Transverse colon (tissue), 4 donors: ENCODE results near the gene RRBP1. TPM values are rescaled to one million over a fixed set of nuclear protein-coding genes. Genes with fewer than 3 reads are reported as not detected.
A peak's percentile ranks its signal among the peaks of the same experiment; 100 is the strongest.

Source experiments
- DNase-seq: peaks from one replicate; pipeline ENCODE4 v3.0.0-alpha.2; 2019
- H3K27ac ChIP-seq, 4 donors: fragments of 200-600 bp; sonication (generic); 2 replicates each; pipeline ENCODE4 v1.5.1; 2016 to 2018; ENCODE audit warnings: inconsistent platforms in 4 of 4
- H3K27me3 ChIP-seq: fragments of 200-600 bp; sonication (generic); 2 replicates; pipeline ENCODE4 v1.5.1; 2017; ENCODE audit warnings: inconsistent platforms
- H3K36me3 ChIP-seq, 4 donors: fragments of 200-600 bp; sonication (generic); 2 replicates each; pipeline ENCODE4 v1.5.1; 2017 to 2019; ENCODE audit warnings: inconsistent platforms in 4 of 4
- H3K4me1 ChIP-seq, 4 donors: fragments of 200-600 bp; sonication (generic); 2 replicates each; pipeline ENCODE4 v1.5.1; 2017 to 2020; ENCODE audit warnings: inconsistent platforms in 4 of 4
- H3K4me3 ChIP-seq, 4 donors: fragments of 200-600 bp; sonication (generic); 1 replicate in 1 of 4; 2 replicates in 3 of 4; pipeline versions ENCODE4 v1.5.1 to v1.6.1; 2017 to 2019; ENCODE audit warnings: inconsistent platforms in 4 of 4
- H3K9me3 ChIP-seq, 2 donors: fragments of 200-600 bp; sonication (generic); 2 replicates each; pipeline ENCODE4 v1.5.1; 2017 to 2019; ENCODE audit warnings: inconsistent platforms in 2 of 2
- EP300 ChIP-seq: sonication (generic); formaldehyde crosslinking; IDR thresholded peaks from one replicate; pipeline ENCODE4 v1.6.1; 2017; ENCODE audit warnings: antibody characterized with exemption, low read depth
- POLR2A ChIP-seq: fragments of 450-650 bp; IDR thresholded peaks from one replicate; pipeline ENCODE4 v1.6.1; 2016; ENCODE audit warnings: antibody characterized with exemption, mild to moderate bottlenecking, moderate library complexity
- POLR2AphosphoS5 ChIP-seq, 3 donors: sonication (generic); formaldehyde crosslinking; IDR thresholded peaks; one replicate each; pipeline ENCODE4 v1.6.1; 2016; ENCODE audit warnings: antibody characterized with exemption in 3 of 3
- WGBS, 2 donors: methylation state at CpG; one replicate each; pipeline ENCODE4 v1.1.5; 2018; ENCODE audit warnings: low coverage in 1 of 2; 5-methylcytosine and 5-hydroxymethylcytosine counted together
- in situ Hi-C, 4 donors: fragments of 200-750 bp; cut with MboI; loops; one replicate each; pipeline versions ENCODE4 v1.15.0 to v1.15.1; 2017; ENCODE audit warnings: low sequenced_read_pairs in 3 of 4, low pct_ligation_motif_present in 1 of 4, low pct_unique_long_range_greater_than_20kb in 1 of 4
- intact Hi-C: fragments of 100-400 bp; cut with DNase I; formaldehyde crosslinking; loops from one replicate; pipeline ENCODE4 v1.15.1; 2023; ENCODE audit warnings: low total_unique reads
- total RNA-seq, 4 donors: library from RNA; depleted of rRNA; stranded (reverse); fragments of >200 nt; gene quantifications; one replicate each; pipeline ENCODE4 v1.1.0, GENCODE V29; 2016
- TF ChIP-seq, protein P1 (sequence below), 5 experiments: fragments of 200-600 bp in 3 of 5; fragments of 450-650 bp in 2 of 5; sonication (generic) in 3 of 5; IDR thresholded peaks; 1 replicate in 2 of 5; 2 replicates in 3 of 5; pipeline ENCODE4 v1.5.1; 2016 to 2017; ENCODE audit warnings: antibody characterized with exemption in 5 of 5, inconsistent platforms in 3 of 5, mild to moderate bottlenecking in 2 of 5, moderate library complexity in 1 of 5

RRBP1 gene
- total RNA-seq, 4 donors from 2014 or later: 219 to 403 (median 288) TPM

GRCh38 chr20:17648791-17649730 lies 33.0 kb downstream of the RRBP1 start:
- intact Hi-C loops: no loop called here
- H3K9me3 ChIP-seq: no peaks in the 10 kb centered on the region
- TF ChIP-seq POLR2A (no peak), EP300 (no peak), POLR2AphosphoS5 (IDR thresholded peaks at IDR 0.05) (no peak)
- TF ChIP-seq, protein P1, sequence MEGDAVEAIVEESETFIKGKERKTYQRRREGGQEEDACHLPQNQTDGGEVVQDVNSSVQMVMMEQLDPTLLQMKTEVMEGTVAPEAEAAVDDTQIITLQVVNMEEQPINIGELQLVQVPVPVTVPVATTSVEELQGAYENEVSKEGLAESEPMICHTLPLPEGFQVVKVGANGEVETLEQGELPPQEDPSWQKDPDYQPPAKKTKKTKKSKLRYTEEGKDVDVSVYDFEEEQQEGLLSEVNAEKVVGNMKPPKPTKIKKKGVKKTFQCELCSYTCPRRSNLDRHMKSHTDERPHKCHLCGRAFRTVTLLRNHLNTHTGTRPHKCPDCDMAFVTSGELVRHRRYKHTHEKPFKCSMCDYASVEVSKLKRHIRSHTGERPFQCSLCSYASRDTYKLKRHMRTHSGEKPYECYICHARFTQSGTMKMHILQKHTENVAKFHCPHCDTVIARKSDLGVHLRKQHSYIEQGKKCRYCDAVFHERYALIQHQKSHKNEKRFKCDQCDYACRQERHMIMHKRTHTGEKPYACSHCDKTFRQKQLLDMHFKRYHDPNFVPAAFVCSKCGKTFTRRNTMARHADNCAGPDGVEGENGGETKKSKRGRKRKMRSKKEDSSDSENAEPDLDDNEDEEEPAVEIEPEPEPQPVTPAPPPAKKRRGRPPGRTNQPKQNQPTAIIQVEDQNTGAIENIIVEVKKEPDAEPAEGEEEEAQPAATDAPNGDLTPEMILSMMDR (IDR thresholded peaks at IDR 0.05): peak; percentile 19 to 54 (median 44)
- peaks cover 60 to 85% (median 73%) of the 10 kb centered on the region in 4 donors for H3K4me1 ChIP-seq
- H3K4me3 ChIP-seq: no peak overlapping the region
- no peaks in the 10 kb centered on the region for H3K27me3 ChIP-seq
- peak overlapping the region; percentile 4 to 53 (median 33) for H3K27ac ChIP-seq
- in situ Hi-C loops: loop anchor here in 2 of 4 donors (25.0 kb wide), 1 partner anchor 112 kb away; the partner anchor contains the start of gene BFSP1 (in 2 of the 2)
- DNase-seq: peak; percentile 69
- 33 to 49% methylated on average over 5 to 20 of the region's 20 CpGs for WGBS, 2 donors
- no peaks in the 10 kb centered on the region for H3K36me3 ChIP-seq

GRCh38 chr20:17648315-17648646 lies 33.8 kb downstream of the RRBP1 start:
- H3K4me1 ChIP-seq: peaks cover 63 to 89% (median 77%) of the 10 kb centered on the region in 4 donors
- no peaks in the 10 kb centered on the region for H3K36me3 ChIP-seq
- H3K4me3 ChIP-seq: no peak overlapping the region
- peak overlapping the region; percentile 21 to 40 (median 24) for H3K27ac ChIP-seq
- 69 to 93% methylated on average over 2 to 10 of the region's 10 CpGs for WGBS, 2 donors
- no peaks in the 10 kb centered on the region for H3K27me3 ChIP-seq
- TF ChIP-seq POLR2A (no peak), POLR2AphosphoS5 (IDR thresholded peaks at IDR 0.05) (no peak), EP300 (no peak)
- TF ChIP-seq, protein P1 (IDR thresholded peaks at IDR 0.05): no peak
- H3K9me3 ChIP-seq: no peaks in the 10 kb centered on the region
- intact Hi-C loops: no loop called here
- DNase-seq: no peak
- in situ Hi-C loops: loop anchor here in 2 of 4 donors (25.0 kb wide), 1 partner anchor 111 kb away; the partner anchor contains the start of gene BFSP1 (in 2 of the 2)

DNA sequence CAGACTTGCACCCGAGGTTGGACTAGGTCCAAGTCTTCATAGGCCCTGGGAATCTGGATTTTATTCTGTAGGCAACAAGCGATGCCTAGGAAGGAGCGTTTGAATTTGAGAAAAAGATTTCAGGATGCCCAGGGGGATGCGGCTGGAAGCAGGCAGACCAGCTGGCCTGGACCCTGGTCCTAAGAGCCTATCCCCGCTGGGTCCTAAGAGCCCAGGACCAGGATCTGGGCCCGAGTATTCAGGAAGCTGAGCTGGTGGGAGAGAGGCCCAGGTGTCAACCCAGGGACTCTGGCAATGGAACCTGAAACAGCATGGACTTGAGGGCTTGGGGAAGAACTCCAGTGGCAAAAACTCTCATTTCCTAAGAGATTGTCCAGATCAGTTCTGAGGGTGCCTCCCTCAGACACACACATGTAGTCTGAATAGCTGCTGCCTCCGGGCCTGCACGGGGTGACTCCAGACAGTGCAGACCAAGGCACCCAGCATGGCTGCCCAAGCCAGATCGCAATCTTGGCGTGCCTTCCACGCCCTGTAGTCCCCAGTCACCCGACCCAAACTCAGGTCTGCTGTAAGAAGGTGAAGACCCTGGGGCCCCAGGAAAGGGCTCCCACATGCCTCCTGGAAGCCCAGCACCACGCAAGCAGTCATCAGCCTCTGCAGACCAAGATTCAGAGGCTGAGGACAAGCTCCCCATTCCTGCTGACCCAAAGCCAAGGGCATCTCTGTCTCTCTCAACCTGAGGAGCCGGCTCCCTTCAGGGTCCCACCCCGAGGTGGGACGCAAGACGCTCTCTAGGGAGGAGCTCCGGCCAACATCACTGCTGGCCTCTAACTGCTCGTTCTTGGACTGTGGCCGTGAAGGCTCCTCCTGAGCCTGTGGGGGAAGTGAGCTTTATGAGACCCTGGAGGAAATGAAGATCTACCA lies 34.4 kb downstream of the RRBP1 start:
- 80% methylated on average over 17 of the region's 20 CpGs; no CpG with 5 or more reads in 1 of the 2 donors for WGBS, 2 donors

More for the DNA sequence above, 34.4 kb downstream of the RRBP1 start:
- DNase-seq: no peak
- H3K27ac ChIP-seq: peak overlapping the region; percentile 21 to 40 (median 24)
- H3K4me1 ChIP-seq: peaks cover 63 to 87% (median 75%) of the 10 kb centered on the region in 4 donors
- no peaks in the 10 kb centered on the region for H3K9me3 ChIP-seq
- H3K27me3 ChIP-seq: no peaks in the 10 kb centered on the region
- no peak overlapping the region for H3K4me3 ChIP-seq
- intact Hi-C loops (no loop called here), in situ Hi-C loops (loop anchor here in 2 of 4 donors (25.0 kb wide), 1 partner anchor 110 kb away; the partner anchor contains the start of gene BFSP1 (in 2 of the 2))
- TF ChIP-seq EP300 (no peak), POLR2AphosphoS5 (IDR thresholded peaks at IDR 0.05) (no peak), POLR2A (no peak)
- TF ChIP-seq, protein P1 (IDR thresholded peaks at IDR 0.05): no peak
- H3K36me3 ChIP-seq: peaks cover 0 to 5% (median 1%) of the 10 kb centered on the region in 4 donors
